Inflammatory macrophage (primary cell): Measurements from ENCODE around the gene LEFTY2.
"Not testable (repeated sequence)": the region's sequence is repeated elsewhere in the genome, so short reads cannot be mapped to it uniquely, and the experiment has no call there.

Experiments used
- DNase-seq, 2 donors: peaks; one replicate each; pipeline ENCODE4 v3.0.0-alpha.2; 2020 to 2022

The LEFTY2 gene

DNA sequence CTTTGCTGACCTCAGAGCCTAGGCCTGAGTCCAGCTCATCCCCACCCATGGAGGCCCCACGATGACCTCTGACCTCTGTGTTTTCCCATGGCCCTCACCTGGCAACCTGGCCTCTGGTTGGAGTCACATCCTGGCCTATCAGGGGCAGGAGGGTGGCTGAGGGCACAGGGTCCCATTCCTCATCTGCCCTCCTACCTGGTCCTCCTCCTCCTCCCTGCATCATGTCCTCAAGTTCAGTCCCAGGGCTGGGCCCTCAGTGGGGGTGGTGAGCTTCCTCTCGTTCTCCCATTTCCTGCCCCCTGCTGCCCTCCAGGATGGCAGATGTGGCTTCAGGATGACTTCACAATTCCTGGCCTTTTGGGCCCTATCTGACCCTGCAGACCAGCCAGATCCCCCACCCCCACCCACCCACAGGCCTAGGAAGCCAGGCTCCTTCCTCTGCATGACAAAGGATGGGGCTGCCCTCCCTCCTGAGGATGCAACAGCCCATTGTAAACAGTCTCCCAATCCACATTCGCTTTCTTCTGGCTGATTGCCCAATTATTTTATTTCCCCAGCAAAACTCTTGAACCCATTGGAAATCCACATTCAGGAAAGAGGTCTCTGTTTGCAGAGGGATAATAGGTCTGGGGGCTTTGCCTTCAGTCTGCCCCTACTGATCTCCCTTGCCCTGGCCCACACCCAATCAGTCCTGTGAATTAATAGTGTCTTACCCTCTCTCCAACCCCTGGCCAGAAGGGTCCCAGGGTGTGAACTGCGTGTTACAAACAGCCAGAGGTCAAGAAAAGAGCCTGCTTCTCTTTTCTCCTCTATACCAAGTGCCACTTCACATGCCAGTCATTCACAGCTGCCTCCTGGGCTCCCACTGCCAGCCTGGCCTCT, 41.7 kb downstream of the LEFTY2 start:
- no peak for DNase-seq

DNA sequence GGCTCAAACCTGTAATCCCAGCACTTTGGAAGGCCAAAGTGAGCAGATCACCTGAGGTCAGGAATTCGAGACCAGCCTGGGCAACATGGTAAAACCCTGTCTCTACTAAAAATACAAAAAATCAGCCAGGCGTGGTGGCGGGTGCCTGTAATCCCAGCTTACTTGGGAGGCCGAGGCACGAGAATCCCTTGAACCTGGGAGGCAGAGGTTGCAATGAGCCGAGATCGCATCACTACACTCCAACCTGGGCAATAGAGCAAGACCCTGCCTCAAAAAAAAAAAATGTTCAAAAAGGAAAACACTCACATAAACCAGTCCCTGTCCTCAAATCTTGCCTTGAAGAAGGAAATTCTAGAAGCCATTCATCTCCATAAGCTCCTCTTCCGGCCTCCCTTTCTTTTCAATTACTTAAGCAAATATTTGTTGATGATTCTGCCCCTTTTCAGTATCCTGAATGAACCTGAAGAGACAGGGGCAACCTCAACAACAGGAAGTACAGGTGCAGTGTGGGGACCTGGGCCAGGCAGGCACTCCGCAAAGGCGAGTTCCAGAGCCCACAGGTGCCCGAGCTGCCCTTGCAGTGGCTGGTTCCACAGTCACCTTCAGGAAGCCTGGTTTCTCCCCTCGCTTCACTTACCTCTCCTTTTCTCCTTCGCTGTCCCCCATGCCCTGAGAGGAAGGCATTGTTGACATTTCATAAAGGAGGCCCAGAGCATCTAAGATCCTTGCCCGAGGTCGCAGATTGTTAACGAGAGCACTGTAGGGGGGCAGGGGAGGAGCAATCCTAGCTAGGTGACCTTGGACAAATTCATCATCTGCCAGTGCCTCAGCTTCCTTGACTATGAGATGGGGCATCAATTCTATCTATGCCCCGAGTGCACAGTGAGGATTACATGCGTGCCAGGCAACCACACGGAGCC, 43.2 kb downstream of the LEFTY2 start:
- DNase-seq, result no peak

DNA sequence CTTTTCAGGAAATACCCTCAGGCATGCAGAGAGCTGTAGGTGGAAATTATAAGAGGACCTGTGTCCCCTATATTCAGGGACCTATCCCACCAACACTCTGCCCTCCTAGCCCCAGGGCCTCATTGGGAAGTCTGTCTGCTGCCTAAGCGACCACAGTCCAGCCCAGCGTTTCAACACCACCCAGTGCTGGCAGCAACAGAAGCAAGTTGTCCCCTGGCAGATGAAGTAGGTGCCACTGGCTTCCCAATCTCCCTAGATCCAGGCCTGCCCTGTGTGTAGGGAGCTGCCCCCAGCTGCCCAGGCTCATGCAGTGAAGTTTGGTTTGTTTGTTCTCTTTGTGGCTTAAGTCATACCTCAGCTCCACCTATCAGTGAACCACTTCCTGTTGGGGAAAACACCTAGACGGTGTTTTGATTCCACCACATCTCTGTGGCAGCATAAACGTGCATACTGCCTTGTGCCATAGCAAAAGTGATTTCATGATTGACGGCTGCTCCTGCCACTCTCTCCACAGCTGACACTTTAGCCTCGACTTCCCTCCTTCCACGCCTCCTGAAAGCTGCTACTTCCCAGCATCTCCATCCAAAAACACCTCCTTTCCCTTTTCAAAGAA, 44.0 kb downstream of the LEFTY2 start:
- no peak for DNase-seq

DNA sequence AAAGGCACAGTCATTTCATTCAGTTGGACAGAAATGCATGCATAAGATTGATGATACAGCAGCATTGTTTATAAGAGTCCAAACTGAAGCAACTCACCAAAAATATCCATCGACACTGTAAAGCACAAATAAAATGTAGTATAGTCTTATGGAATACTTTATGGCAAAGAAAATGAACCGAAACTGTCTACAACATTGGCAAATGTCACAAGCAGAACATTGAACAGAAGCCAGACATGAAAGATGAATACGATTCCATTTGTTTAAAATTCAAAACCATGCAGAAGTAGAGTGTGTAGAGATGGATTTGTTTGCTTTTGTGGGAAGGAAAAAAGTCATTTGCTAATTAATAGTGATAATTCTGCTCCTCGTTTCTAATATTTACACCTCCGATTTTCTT, 44.5 kb downstream of the LEFTY2 start:
- no peak for DNase-seq

DNA sequence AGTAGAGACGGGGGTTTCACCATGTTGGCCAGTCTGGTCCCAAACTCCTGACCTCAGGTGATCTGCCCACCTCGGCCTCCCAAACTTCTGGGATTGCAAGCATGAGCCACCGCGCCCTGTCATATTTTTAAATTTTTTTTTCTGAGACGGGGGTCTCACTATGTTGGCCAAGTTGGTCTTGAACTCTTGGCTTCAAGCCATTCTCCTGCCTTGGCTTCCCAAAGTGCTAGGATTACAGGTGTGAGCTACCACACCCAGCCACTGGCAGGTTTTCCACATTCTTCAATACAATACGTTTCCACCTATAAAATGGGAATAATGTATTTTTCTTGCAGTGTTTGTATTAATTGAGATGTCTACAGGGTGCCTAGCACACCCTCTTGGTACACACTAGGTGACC, 48.7 kb downstream of the LEFTY2 start:
- DNase-seq, result no peak

DNA sequence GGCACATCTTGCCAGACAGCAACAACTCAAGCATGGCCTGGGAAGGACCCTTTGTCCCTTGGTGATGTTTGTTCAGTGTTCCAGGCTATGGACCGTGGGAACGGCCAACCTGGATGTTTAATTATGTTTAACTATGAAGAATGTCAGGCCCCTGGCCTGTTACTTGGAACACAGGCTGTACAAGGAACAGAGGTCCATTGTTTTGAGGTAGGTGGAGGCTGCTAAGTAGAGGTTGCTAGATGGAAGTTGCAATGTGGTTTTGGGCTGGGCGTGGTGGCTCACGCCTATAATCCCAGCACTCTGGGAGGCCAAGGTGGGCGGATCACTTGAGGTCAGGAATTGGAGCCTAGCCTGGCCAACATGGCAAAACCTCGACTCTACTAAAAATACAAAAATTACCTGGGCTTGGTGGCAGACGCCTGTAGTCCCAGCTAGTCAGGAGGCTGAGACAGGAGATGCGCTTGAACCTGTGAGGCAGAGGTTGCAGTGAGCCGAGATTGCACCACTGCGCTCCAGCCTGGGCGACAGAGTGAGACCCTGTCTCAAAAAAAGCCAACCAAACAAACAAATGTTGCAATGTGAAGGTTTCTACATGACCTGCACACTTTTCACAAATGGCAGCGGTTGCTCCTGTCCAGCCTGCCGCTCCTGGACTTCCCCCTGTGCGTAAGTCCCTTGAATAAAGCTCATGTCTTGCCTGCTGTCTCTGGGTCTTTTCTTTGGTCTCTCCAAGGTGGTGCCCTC, 49.6 kb downstream of the LEFTY2 start:
- no peak for DNase-seq

DNA sequence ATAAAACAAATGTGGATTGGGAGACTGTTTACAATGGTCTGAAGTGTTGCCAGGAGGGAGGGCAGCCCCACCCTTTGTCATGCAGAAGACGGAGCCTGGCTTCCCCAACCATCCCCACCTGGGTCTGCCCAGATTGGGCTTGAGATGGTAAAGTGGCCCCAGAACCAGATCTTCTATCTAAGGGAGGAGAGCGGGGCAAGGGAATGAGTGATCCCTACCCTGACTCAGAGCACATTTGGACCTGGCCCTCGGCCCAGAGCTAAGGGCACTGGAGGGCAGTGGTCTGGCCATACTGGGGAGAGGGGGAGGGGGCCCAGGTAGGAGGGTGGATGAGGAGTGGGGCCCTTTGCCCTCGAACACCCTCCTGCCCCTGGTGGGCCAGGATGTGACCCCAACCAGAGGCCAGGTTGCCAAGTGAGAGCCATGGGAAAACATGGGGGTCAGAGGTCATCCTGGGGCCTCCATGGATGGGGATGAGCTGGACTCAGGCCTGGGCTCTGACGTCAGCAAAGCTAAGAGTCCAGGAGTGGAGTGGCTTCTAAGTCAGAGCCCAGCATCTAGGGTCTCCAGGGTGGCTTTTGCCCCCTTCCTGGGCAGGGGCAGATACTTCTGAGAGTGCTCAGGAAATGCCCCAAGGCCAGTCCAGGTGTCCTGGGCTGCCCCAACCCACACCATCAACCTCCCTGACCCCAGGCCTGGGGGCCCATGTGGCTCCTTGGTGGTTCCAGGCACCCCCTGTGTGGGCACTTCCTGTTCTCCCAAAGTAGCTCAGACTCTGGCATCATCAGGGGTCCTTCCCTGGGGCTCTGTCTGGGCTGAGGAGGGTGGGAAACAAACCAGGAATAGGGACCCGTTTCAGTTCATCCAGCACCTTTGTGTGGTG, 50.4 kb downstream of the LEFTY2 start:
- no peak for DNase-seq

DNA sequence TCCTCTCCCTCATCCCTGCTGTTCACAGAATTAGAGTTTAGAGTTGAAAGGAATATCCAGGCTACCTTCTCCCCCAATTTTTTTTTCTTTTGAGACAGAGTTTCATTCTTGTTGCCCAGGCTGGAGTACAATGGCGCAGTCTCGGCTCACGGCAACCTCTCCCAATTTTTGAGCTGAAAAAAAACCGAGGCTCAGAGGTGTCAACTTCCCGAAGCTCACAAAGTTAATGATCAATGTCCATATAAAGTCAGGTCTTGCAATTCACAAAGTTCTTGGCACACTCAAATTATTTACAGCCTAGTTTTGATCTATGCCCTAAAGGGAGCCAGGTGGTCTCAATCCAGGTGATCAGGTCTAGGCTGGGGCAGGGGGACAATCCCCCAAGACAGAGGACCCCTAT, 51.3 kb downstream of the LEFTY2 start:
- DNase-seq, result no peak

DNA sequence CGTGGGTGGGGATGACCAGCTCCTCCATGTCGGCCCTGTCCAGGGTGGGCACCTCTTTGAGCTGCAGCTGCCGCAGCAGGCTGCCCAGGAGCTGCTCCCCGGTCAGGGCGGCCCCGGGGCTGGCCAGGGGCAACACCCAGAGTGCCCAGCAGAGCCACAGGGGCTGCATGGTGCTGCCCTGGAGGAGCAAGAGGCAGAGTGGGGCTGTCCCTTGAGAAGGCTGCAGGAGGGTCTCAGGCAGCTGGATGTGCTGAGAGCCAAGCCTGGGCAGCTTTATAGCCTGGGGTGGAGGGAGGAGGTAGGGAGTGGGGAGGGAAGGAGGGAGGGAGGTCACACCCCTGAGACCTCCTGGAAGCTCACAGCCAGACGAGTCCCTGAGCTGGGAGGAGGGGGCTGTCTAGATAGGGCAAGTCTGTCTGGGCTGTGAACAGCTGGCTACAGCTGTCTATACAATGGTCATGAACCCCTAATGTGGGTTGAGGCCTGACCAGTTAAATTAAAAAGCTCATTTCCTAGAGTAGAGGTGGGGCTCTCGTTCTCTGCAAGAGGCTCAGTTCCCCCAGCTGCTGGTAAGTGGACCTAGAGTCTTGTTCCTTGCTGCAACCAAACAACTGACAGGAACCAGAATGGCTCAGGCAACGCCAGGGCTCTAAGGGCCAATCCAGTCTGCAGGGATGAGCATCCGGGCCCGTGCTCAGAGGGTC, 52.0 kb downstream of the LEFTY2 start, which contains the start of gene LEFTY1:
Gene LEFTY1 (minus strand): TSS at position 249 of the 704 bp plus-strand sequence. CDS start 80 bp downstream, at position 169.
- no peak for DNase-seq

DNA sequence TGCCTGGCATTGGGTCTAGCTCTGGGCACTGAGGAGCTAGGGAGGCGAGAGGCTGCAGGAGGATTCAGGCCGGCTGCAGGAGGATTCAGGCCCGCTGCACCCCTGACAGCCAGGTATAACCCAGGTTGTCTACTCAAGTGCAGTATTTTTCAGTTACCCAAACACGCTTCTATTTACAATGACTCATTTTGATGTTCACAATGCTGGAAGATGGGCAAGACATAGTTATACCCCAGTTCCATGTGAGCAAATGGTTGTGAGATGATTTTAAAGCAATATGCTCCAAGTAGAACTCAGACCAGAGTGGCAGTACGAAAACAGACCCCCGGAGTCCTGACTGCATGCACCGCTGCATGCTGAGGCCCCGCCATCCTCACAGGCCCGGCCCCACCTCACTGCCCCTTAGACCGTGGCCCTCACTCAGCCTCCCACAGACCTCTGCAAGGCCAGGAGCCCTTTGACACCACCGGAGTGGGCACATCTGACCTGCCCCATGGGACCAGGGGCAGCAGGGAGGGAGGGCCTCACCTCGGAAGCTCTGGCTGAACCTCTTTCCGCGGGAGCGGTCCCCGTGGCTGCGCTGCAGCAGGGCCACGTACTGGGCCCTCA, 52.6 kb downstream of the LEFTY2 start:
- no peak for DNase-seq

DNA sequence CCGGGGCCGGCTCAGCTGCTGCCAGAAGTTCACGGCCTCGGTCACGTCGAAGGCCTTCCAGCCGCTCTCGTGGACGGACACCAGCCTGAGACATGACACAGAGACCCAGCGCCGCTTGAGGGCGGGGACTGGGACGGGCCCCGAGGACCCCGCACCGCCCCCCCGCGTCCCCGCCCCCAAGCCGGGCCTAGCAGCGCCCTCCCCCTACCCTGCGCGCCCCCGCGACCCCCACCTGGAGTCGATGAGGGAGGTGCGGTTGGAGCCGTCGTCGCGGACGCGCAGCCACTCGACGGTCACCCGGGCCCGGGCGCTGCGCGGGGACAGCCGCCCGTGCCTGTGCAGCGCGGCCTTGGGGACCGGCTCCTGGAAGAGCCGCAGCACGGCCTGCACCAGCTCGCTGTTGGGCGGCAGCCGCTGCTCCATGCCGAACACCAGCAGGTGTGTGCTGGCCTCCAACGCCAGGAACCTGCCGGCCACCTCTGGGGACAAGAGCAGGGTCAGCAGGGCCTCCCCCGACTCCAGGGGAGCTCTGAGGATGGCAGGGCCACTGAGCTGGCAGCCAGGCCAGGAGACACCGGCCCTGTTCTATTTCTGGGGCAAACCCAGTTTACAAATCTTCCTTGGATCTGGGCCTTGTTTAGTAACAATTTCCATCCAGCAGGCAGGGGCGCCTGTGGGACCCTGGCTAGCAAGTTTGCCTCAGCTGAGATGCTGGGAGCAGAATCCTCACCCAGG, 53.3 kb downstream of the LEFTY2 start:
- DNase-seq, result not testable (repeated sequence)

DNA sequence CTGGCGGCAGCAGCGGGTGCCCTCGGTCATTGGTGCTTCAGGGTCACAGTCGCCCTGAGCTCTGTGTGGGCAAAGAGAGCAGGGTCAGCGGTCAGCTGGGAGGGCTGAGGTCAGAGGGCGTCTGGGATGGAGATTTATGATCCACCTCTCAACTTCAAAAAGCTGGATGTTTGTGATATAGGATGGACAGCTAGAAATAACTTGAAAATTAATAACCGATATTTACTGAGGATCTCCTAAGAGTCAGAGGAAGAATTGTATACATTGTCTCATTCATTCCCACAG, 54.0 kb downstream of the LEFTY2 start:
- DNase-seq, result no peak
